ENCODE results near the gene OIT3.

DNA sequence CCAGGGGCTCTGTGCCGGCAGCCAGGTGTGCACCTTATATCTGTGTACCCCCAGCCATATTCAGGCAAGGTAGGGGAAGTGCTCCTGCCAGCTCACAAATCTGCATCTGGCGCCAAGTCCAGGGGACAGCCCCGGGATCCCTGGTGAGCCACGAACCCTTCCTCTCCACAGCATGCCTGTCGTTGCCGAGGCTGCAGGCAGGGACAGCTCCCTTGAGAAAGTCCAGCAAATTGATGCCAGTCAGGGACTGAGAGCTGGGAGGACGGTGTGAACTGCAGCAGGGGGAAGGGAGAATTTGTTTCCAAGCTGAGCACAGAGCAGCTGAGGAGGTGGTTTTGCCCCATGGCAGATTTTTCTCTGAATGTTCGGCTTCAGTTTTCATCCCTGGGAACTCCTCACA is 60.1 kb downstream of the OIT3 start:
- TF ChIP-seq, protein P1, sequence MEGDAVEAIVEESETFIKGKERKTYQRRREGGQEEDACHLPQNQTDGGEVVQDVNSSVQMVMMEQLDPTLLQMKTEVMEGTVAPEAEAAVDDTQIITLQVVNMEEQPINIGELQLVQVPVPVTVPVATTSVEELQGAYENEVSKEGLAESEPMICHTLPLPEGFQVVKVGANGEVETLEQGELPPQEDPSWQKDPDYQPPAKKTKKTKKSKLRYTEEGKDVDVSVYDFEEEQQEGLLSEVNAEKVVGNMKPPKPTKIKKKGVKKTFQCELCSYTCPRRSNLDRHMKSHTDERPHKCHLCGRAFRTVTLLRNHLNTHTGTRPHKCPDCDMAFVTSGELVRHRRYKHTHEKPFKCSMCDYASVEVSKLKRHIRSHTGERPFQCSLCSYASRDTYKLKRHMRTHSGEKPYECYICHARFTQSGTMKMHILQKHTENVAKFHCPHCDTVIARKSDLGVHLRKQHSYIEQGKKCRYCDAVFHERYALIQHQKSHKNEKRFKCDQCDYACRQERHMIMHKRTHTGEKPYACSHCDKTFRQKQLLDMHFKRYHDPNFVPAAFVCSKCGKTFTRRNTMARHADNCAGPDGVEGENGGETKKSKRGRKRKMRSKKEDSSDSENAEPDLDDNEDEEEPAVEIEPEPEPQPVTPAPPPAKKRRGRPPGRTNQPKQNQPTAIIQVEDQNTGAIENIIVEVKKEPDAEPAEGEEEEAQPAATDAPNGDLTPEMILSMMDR (conservative IDR thresholded peaks at IDR 0.05; ENCODE audit: low read depth, low read length): no peak
- TF ChIP-seq EZH2 (IDR thresholded peaks at IDR 0.05; ENCODE audit: low read length, unreplicated experiment) (no peak), EZH2phosphoT487 (IDR thresholded peaks at IDR 0.05; ENCODE audit: borderline replicate concordance, low read length) (no peak)
